ENCODE data around the gene PHRF1. TPM values are rescaled to one million over a fixed set of nuclear protein-coding genes. Genes with fewer than 3 reads are reported as not detected.
A peak's percentile ranks its signal among the peaks of the same experiment; 100 is the strongest.

PHRF1 gene
- total RNA-seq, 1 donor from 2014 or later, result 21.1 TPM

GRCh38 chr11:601573-602245 lies 25.4 kb downstream of the PHRF1 start:
- Histone ChIP-seq H3K36me3 (ENCODE audit: control insufficient read depth, insufficient read depth, low read length) (peaks cover 48% of the 10 kb centered on the region), H3K4me3 (ENCODE audit: low read depth, low read length) (no peak overlapping the region), H3K27me3 (ENCODE audit: control insufficient read depth, insufficient read depth, low read length) (no peaks in the 10 kb centered on the region)
- TF ChIP-seq CTCF (IDR thresholded peaks at IDR 0.05; ENCODE audit: insufficient read depth, low read length, severe bottlenecking), result no peak
- DNase-seq (ENCODE audit: low read depth), result no peak
- FAIRE-seq, result peak; percentile 58

- TF ChIP-seq CTCF (IDR thresholded peaks at IDR 0.05; ENCODE audit: insufficient read depth, low read length, severe bottlenecking), result no peak
- no peak for DNase-seq (ENCODE audit: low read depth)
- Histone ChIP-seq H3K36me3 (ENCODE audit: control insufficient read depth, insufficient read depth, low read length) (peaks cover 46% of the 10 kb centered on the region), H3K27me3 (ENCODE audit: control insufficient read depth, insufficient read depth, low read length) (no peaks in the 10 kb centered on the region), H3K4me3 (ENCODE audit: low read depth, low read length) (no peak overlapping the region)
- FAIRE-seq, result no peak
Measured at GRCh38 chr11:603154-603553, 26.9 kb downstream of the PHRF1 start.

GRCh38 chr11:605286-606129 lies 29.2 kb downstream of the PHRF1 start:
- Histone ChIP-seq H3K36me3 (ENCODE audit: control insufficient read depth, insufficient read depth, low read length) (peaks cover 57% of the 10 kb centered on the region), H3K4me3 (ENCODE audit: low read depth, low read length) (no peak overlapping the region), H3K27me3 (ENCODE audit: control insufficient read depth, insufficient read depth, low read length) (no peaks in the 10 kb centered on the region)
- DNase-seq (ENCODE audit: low read depth) (no peak), FAIRE-seq (no peak)
- TF ChIP-seq CTCF (IDR thresholded peaks at IDR 0.05; ENCODE audit: insufficient read depth, low read length, severe bottlenecking), result no peak

GRCh38 chr11:606245-606644 lies 30.0 kb downstream of the PHRF1 start:
- Histone ChIP-seq H3K4me3 (ENCODE audit: low read depth, low read length) (no peak overlapping the region), H3K36me3 (ENCODE audit: control insufficient read depth, insufficient read depth, low read length) (peaks cover 64% of the 10 kb centered on the region), H3K27me3 (ENCODE audit: control insufficient read depth, insufficient read depth, low read length) (no peaks in the 10 kb centered on the region)
- peak; percentile 58 for DNase-seq (ENCODE audit: low read depth)
- no peak for TF ChIP-seq CTCF (IDR thresholded peaks at IDR 0.05; ENCODE audit: insufficient read depth, low read length, severe bottlenecking)
- FAIRE-seq, result no peak

GRCh38 chr11:607020-607780 lies 30.9 kb downstream of the PHRF1 start:
- Histone ChIP-seq H3K36me3 (ENCODE audit: control insufficient read depth, insufficient read depth, low read length) (peaks cover 59% of the 10 kb centered on the region), H3K27me3 (ENCODE audit: control insufficient read depth, insufficient read depth, low read length) (no peaks in the 10 kb centered on the region), H3K4me3 (ENCODE audit: low read depth, low read length) (no peak overlapping the region)
- no peak for TF ChIP-seq CTCF (IDR thresholded peaks at IDR 0.05; ENCODE audit: insufficient read depth, low read length, severe bottlenecking)
- DNase-seq (ENCODE audit: low read depth) (no peak), FAIRE-seq (no peak)
